GM21619 (cell line): ENCODE results near the gene NRAP.

Source experiments
- ATAC-seq: cut with Tn5 transposase; IDR thresholded peaks from one replicate; pipeline ENCODE4 v1.9.1; 2021; ENCODE audit not compliant: unreplicated experiment

The NRAP gene

GRCh38 chr10:113540845-113541548 is 122.8 kb downstream of the NRAP start:
- ATAC-seq, result no peak

- ATAC-seq, result no peak
Measured at GRCh38 chr10:113539789-113540188, 124.1 kb downstream of the NRAP start.
